Measurements from ENCODE around the gene PARP11. TPM values are rescaled to one million over a fixed set of nuclear protein-coding genes. Genes with fewer than 3 reads are reported as not detected.

Gene PARP11
- total RNA-seq, 4 donors from 2014 or later = 4.1 to 6.4 (median 4.8) TPM

DNA sequence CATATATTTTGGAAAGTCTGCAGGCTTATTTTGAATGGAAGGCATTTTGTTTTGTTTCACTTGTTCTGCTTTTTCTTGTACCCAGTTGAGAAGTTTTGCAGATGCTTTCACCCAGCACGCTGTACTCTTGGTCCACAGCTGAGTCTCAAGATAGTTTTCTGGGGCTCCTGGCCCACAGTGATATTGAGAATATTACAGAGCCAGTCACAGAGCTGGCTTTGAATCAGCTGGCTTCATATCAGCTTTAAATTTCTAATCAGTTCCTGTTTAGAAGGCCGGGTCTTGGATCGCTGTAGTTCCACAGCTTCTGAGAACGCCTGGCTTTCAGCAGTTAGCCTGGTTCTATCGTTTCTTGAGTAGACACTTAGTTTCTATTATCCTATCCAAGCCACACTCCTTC lies 32.5 kb upstream of the PARP11 start:
- Histone ChIP-seq H3K4me1 (no peaks in the 10 kb centered on the region), H3K4me3 (no peak overlapping the region), H3K9me3 (peaks cover 0 to 3% (median 0%) of the 10 kb centered on the region in 4 donors), H3K27me3 (peaks cover 0 to 5% (median 0%) of the 10 kb centered on the region in 4 donors), H3K27ac (replicated peaks in 1 of 4) (no peak overlapping the region), H3K36me3 (no peaks in the 10 kb centered on the region)
- intact Hi-C loops (cut with DNase I) = no loop called here
- 91% methylated on average over 5 of the region's 5 CpGs for WGBS
- no peak for DNase-seq (ENCODE audit: extremely low spot score)
- TF ChIP-seq POLR2AphosphoS5 (IDR thresholded peaks at IDR 0.05) (no peak), POLR2A (IDR thresholded peaks at IDR 0.05; ENCODE audit: low read depth) (no peak), EP300 (IDR thresholded peaks at IDR 0.05) (no peak)
- TF ChIP-seq, protein P1, sequence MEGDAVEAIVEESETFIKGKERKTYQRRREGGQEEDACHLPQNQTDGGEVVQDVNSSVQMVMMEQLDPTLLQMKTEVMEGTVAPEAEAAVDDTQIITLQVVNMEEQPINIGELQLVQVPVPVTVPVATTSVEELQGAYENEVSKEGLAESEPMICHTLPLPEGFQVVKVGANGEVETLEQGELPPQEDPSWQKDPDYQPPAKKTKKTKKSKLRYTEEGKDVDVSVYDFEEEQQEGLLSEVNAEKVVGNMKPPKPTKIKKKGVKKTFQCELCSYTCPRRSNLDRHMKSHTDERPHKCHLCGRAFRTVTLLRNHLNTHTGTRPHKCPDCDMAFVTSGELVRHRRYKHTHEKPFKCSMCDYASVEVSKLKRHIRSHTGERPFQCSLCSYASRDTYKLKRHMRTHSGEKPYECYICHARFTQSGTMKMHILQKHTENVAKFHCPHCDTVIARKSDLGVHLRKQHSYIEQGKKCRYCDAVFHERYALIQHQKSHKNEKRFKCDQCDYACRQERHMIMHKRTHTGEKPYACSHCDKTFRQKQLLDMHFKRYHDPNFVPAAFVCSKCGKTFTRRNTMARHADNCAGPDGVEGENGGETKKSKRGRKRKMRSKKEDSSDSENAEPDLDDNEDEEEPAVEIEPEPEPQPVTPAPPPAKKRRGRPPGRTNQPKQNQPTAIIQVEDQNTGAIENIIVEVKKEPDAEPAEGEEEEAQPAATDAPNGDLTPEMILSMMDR (IDR thresholded peaks at IDR 0.05) = no peak

DNA sequence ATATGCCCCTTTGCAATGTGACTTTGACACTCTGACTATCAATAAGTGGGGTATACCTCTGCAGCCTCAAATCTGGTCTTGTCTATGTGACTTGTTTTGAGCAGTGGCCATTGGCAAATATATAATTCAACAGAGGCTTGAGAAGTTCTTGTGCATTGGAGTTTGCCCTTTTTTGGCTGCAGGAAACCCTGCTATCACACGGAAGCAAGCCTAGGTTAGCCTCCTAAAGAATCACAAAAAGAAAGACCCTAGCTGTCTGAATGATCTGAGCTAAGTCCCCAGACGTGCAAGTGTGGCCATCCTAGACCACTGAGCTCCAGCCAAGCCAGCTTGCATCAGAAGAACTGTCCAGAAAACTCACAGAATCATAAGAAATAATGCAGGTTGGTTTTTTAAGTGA lies 31.8 kb upstream of the PARP11 start:
- H3K4me3 ChIP-seq = no peak overlapping the region
- peaks cover 0 to 5% (median 0%) of the 10 kb centered on the region in 4 donors for H3K27me3 ChIP-seq
- H3K36me3 ChIP-seq = no peaks in the 10 kb centered on the region
- no peaks in the 10 kb centered on the region for H3K4me1 ChIP-seq
- 55% methylated on average over 2 of the region's 2 CpGs for WGBS
- DNase-seq (ENCODE audit: extremely low spot score) = no peak
- intact Hi-C loops (cut with DNase I) = no loop called here
- H3K27ac ChIP-seq (replicated peaks in 1 of 4) = no peak overlapping the region
- H3K9me3 ChIP-seq = peaks cover 0 to 3% (median 0%) of the 10 kb centered on the region in 4 donors
- TF ChIP-seq EP300 (IDR thresholded peaks at IDR 0.05) = no peak
- TF ChIP-seq, protein P1 (IDR thresholded peaks at IDR 0.05) = no peak
- TF ChIP-seq POLR2AphosphoS5 (IDR thresholded peaks at IDR 0.05) = no peak
- no peak for TF ChIP-seq POLR2A (IDR thresholded peaks at IDR 0.05; ENCODE audit: low read depth)

GRCh38 chr12:3902921-3903320 lies 29.7 kb upstream of the PARP11 start:
- Histone ChIP-seq H3K36me3 (no peaks in the 10 kb centered on the region), H3K27ac (replicated peaks in 1 of 4) (no peak overlapping the region), H3K4me1 (no peaks in the 10 kb centered on the region), H3K4me3 (no peak overlapping the region), H3K27me3 (peaks cover 0 to 5% (median 0%) of the 10 kb centered on the region in 4 donors), H3K9me3 (peaks cover 0 to 3% (median 0%) of the 10 kb centered on the region in 4 donors)
- TF ChIP-seq EP300 (IDR thresholded peaks at IDR 0.05) (no peak), POLR2AphosphoS5 (IDR thresholded peaks at IDR 0.05) (no peak), POLR2A (IDR thresholded peaks at IDR 0.05; ENCODE audit: low read depth) (no peak)
- TF ChIP-seq, protein P1 (IDR thresholded peaks at IDR 0.05) = no peak
- intact Hi-C loops (cut with DNase I) = no loop called here
- DNase-seq (ENCODE audit: extremely low spot score) = no peak

DNA sequence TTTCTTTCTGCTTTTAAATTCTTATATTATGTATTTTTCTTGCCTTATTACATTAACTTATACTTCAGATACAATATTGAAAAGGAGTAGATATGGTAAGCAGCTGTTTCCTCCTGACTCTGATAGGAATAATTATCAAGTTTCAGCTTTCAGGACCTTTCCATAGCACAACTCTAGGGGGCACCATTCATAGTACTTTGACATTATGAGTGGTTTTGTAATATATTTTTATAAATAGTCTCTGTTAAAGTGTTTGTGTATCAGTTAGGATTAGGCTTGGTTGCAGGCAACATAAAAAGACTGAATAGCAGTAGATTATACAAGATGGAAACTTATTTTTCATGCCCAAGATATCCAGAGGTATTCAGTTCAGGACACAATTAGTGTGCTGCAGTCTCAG lies 27.9 kb upstream of the PARP11 start:
- Histone ChIP-seq H3K9me3 (peaks cover 0 to 3% (median 0%) of the 10 kb centered on the region in 4 donors), H3K27ac (replicated peaks in 1 of 4) (no peak overlapping the region), H3K4me1 (no peaks in the 10 kb centered on the region), H3K36me3 (no peaks in the 10 kb centered on the region), H3K27me3 (peaks cover 0 to 7% (median 2%) of the 10 kb centered on the region in 4 donors), H3K4me3 (no peak overlapping the region)
- intact Hi-C loops (cut with DNase I) = no loop called here
- TF ChIP-seq POLR2A (IDR thresholded peaks at IDR 0.05; ENCODE audit: low read depth) = no peak
- TF ChIP-seq, protein P1 (IDR thresholded peaks at IDR 0.05) = no peak
- no peak for TF ChIP-seq EP300 (IDR thresholded peaks at IDR 0.05)
- no peak for TF ChIP-seq POLR2AphosphoS5 (IDR thresholded peaks at IDR 0.05)
- no peak for DNase-seq (ENCODE audit: extremely low spot score)

DNA sequence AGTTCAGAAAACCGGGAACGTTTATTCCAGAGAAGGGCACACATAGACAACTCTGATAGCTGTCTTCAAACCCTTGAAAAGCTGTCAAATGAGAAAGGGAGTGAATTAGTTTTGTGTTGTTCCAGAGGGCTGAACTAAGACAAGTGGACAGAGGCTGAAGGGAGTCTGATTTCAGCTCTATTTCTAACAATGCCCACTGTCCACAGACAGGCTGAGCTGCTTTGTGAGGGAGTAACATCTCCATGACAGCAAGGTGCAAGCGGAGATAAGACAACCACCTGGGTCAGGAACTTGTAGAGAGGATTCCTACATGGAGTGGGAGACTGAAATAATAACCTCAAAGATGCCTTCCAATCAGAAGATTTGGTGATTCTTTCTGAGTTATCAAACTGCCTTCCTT lies 25.6 kb upstream of the PARP11 start:
- WGBS = 84% methylated on average over 3 of the region's 3 CpGs
- Histone ChIP-seq H3K27me3 (peaks cover 0 to 16% (median 2%) of the 10 kb centered on the region in 4 donors), H3K4me1 (no peaks in the 10 kb centered on the region), H3K27ac (replicated peaks in 1 of 4) (no peak overlapping the region), H3K4me3 (no peak overlapping the region), H3K9me3 (peaks cover 0 to 3% (median 0%) of the 10 kb centered on the region in 4 donors), H3K36me3 (no peaks in the 10 kb centered on the region)
- intact Hi-C loops (cut with DNase I) = no loop called here
- DNase-seq (ENCODE audit: extremely low spot score) = peak; percentile 55
- TF ChIP-seq EP300 (IDR thresholded peaks at IDR 0.05) = no peak
- no peak for TF ChIP-seq POLR2A (IDR thresholded peaks at IDR 0.05; ENCODE audit: low read depth)
- TF ChIP-seq, protein P1 (IDR thresholded peaks at IDR 0.05) = no peak
- TF ChIP-seq POLR2AphosphoS5 (IDR thresholded peaks at IDR 0.05) = no peak
